Spleen (tissue), 11 donors: ENCODE results near the gene JADE3. TPM values are rescaled to one million over a fixed set of nuclear protein-coding genes. Genes with fewer than 3 reads are reported as not detected.

Experiments
- DNase-seq: peaks from one replicate; pipeline ENCODE4 v3.0.0-alpha.2; 2020
- H3K27ac ChIP-seq, 8 donors: fragments of 200-600 bp; sonication (generic) in 7 of 8; 1 replicate in 4 of 8; 2 replicates in 4 of 8; pipeline versions ENCODE4 v1.5.0 to v1.8.0; 2016 to 2021; ENCODE audit warnings: inconsistent platforms in 4 of 8, mild to moderate bottlenecking in 4 of 8, moderate library complexity in 1 of 8
- H3K27me3 ChIP-seq, 7 donors: fragments of 200-600 bp; sonication (generic) in 6 of 7; replicated peaks in 1 of 7; 1 replicate in 4 of 7; 2 replicates in 3 of 7; pipeline versions ENCODE4 v1.5.0 to v1.8.0; 2016 to 2021; ENCODE audit warnings: inconsistent platforms in 3 of 7, mild to moderate bottlenecking in 1 of 7
- H3K36me3 ChIP-seq, 6 donors: fragments of 200-600 bp; sonication (generic) in 5 of 6; 1 replicate in 4 of 6; 2 replicates in 2 of 6; pipeline versions ENCODE4 v1.5.0 to v1.8.0; 2016 to 2021; ENCODE audit warnings: inconsistent platforms in 2 of 6
- H3K4me1 ChIP-seq, 6 donors: fragments of 200-600 bp; sonication (generic) in 5 of 6; 1 replicate in 3 of 6; 2 replicates in 3 of 6; pipeline versions ENCODE4 v1.5.0 to v1.8.0; 2016 to 2021; ENCODE audit warnings: inconsistent platforms in 3 of 6
- H3K4me3 ChIP-seq, 8 donors: fragments of 200-600 bp; sonication (generic) in 7 of 8; 1 replicate in 4 of 8; 2 replicates in 4 of 8; pipeline versions ENCODE4 v1.5.0 to v1.8.0; 2016 to 2021; ENCODE audit warnings: inconsistent platforms in 4 of 8, mild to moderate bottlenecking in 4 of 8, moderate library complexity in 2 of 8
- H3K9me3 ChIP-seq, 8 donors: fragments of 200-600 bp; sonication (generic) in 7 of 8; 1 replicate in 4 of 8; 2 replicates in 4 of 8; pipeline versions ENCODE4 v1.5.0 to v1.8.0; 2016 to 2021; ENCODE audit warnings: inconsistent platforms in 4 of 8
- POLR2A ChIP-seq, 3 donors: fragments of 450-650 bp; IDR thresholded peaks; one replicate each; pipeline ENCODE4 v1.5.1; 2017; ENCODE audit warnings: antibody characterized with exemption in 3 of 3, mild to moderate bottlenecking in 1 of 3
- POLR2AphosphoS5 ChIP-seq, 3 donors: sonication (generic); formaldehyde crosslinking; IDR thresholded peaks; one replicate each; pipeline ENCODE4 v1.5.1; 2017; ENCODE audit warnings: antibody characterized with exemption in 3 of 3
- whole genome bisulfite sequencing, 5 donors: extraction: QIAGEN DNeasy Blood & Tissue Kit in 3 of 5; methylation state at CpG; one replicate each; pipeline versions ENCODE4 v1.1.5 to v1.1.7; 2013 to 2018; 5-methylcytosine and 5-hydroxymethylcytosine counted together
- intact Hi-C: fragments of 100-400 bp; cut with DNase I; formaldehyde crosslinking; loops from one replicate; pipeline ENCODE4 v1.15.0; 2023; ENCODE audit warnings: low total_unique reads
- polyA plus RNA-seq, 3 donors: library from polyadenylated mRNA; stranded (reverse); fragments of 200-250 nt; gene quantifications; one replicate each; pipeline ENCODE4 v1.2.1, GENCODE V29; 2013
- total RNA-seq, 7 donors: library from RNA; depleted of rRNA in 3 of 7; stranded (reverse); fragments of >200 nt in 3 of 7; fragmentation: NEBNext Ultra II Directional in 4 of 7; extraction: Animal tissue kit (Norgen Biotek cat#: 25700) in 4 of 7; gene quantifications; one replicate each; pipeline versions ENCODE4 v1.1.0 to v1.2.1, GENCODE V29; 2016 to 2021
- TF ChIP-seq, protein P1 (sequence below), 11 experiments: fragments of 200-600 bp in 7 of 11; fragments of 450-650 bp in 4 of 11; sonication (generic) in 4 of 11; IDR thresholded peaks in 8 of 11; conservative IDR thresholded peaks in 3 of 11; 1 replicate in 7 of 11; 2 replicates in 4 of 11; pipeline versions ENCODE4 v1.4.0 to v1.8.0; 2016 to 2021; ENCODE audit warnings: antibody characterized with exemption in 11 of 11, inconsistent platforms in 4 of 11, mild to moderate bottlenecking in 1 of 11
- donor health status: healthy with polysubstance abuse.
- donor health status: DM: no; HTN: no; CAD: no; lungs with moderate emphysema.
- donor health status: DM: no; HTN: no; CAD: no.
- donor health status: Bipolar disorder and iron deficiency.
- donor health status: healthy.
- donor health status: DM: no; HTN: no; CAD: no.
- donor health status: DM: yes; HTN: yes; CAD: no.

Gene JADE3
- total and polyA plus RNA-seq, 10 donors, result 6.0 to 15.6 (median 11.4) TPM

DNA sequence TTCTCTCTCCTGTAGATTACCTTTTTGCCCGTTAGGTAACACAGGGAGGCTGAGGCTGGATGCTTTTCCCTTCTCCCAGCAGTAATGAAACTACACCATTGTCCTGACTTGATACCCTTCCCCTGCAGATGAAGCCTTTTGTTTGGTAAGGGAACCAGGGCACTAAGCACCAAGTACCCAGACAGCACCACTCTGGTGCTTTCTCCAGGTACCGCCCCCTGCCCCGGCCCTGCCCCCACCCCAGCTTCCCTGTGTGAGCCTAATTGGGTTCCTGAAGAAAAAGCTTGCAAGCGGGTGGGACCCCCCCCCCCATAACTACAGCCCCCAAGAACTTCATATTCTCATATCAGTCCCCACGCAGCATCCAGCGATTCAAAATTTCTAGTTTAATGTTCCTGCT, 79.8 kb downstream of the JADE3 start:
- no peak overlapping the region for H3K27ac ChIP-seq
- peaks cover 0 to 4% (median 0%) of the 10 kb centered on the region in 7 donors for H3K27me3 ChIP-seq
- H3K36me3 ChIP-seq, result peaks cover 0 to 9% (median 0%) of the 10 kb centered on the region in 6 donors
- H3K4me3 ChIP-seq, result no peak overlapping the region
- H3K4me1 ChIP-seq, result no peaks in the 10 kb centered on the region
- intact Hi-C loops, result no loop called here
- WGBS, 5 donors, result 83 to 98% (median 94%) methylated on average over 4 to 6 of the region's 6 CpGs
- TF ChIP-seq POLR2AphosphoS5 (IDR thresholded peaks at IDR 0.05) (no peak), POLR2A (IDR thresholded peaks at IDR 0.05) (no peak)
- TF ChIP-seq, protein P1, sequence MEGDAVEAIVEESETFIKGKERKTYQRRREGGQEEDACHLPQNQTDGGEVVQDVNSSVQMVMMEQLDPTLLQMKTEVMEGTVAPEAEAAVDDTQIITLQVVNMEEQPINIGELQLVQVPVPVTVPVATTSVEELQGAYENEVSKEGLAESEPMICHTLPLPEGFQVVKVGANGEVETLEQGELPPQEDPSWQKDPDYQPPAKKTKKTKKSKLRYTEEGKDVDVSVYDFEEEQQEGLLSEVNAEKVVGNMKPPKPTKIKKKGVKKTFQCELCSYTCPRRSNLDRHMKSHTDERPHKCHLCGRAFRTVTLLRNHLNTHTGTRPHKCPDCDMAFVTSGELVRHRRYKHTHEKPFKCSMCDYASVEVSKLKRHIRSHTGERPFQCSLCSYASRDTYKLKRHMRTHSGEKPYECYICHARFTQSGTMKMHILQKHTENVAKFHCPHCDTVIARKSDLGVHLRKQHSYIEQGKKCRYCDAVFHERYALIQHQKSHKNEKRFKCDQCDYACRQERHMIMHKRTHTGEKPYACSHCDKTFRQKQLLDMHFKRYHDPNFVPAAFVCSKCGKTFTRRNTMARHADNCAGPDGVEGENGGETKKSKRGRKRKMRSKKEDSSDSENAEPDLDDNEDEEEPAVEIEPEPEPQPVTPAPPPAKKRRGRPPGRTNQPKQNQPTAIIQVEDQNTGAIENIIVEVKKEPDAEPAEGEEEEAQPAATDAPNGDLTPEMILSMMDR (IDR thresholded peaks at IDR 0.05 in 8 of 11, conservative IDR thresholded peaks at IDR 0.05 in 3 of 11), result no peak
- H3K9me3 ChIP-seq, result peaks cover 0 to 11% (median 0%) of the 10 kb centered on the region in 8 donors
- no peak for DNase-seq

DNA sequence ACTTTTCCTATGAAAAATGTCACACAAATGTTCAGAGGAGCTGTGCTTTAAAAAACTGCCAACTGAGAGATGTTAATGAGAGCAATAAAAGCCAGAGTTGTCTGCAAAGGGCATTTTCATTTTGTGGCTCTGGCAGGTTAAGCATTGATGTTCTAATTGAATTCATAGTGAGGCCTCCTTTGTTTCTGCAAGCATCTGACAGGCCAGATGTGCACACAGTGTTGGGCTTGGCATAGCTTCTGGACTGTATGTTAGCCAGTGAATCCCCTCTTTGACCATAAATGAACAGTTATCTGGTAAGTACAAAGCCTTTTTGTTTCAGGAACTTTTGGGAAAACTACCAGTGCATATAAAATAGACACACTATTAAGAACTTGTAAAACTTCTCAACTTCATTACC, 81.9 kb downstream of the JADE3 start:
- DNase-seq, result no peak
- peaks cover 0 to 19% (median 0%) of the 10 kb centered on the region in 6 donors for H3K36me3 ChIP-seq
- H3K9me3 ChIP-seq, result peaks cover 0 to 18% (median 0%) of the 10 kb centered on the region in 8 donors
- no peaks in the 10 kb centered on the region for H3K4me1 ChIP-seq
- TF ChIP-seq, protein P1 (IDR thresholded peaks at IDR 0.05 in 8 of 11, conservative IDR thresholded peaks at IDR 0.05 in 3 of 11), result no peak
- no peak for TF ChIP-seq POLR2A (IDR thresholded peaks at IDR 0.05)
- no peak for TF ChIP-seq POLR2AphosphoS5 (IDR thresholded peaks at IDR 0.05)
- H3K4me3 ChIP-seq, result no peak overlapping the region
- peaks cover 0 to 5% (median 0%) of the 10 kb centered on the region in 7 donors for H3K27me3 ChIP-seq
- H3K27ac ChIP-seq, result no peak overlapping the region
- intact Hi-C loops, result no loop called here

DNA sequence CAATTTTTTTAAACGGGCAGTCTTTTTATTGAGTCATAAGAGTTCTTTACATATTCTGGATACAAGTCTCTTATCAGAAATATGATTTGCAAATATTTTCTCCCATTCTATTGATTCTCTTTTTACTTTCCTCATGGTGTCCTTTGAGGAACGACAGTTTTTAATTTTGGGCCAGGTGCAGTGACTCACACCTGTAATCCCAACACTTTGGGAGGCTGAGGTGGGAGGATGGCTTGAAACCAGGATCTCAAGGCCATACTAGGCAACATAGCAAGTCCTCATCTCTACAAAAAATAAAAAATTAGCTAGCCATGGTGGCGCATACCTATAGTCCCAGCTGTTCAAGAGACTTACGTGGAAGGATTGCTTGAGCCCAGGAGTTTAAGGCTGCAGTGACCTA, 99.9 kb downstream of the JADE3 start:
- TF ChIP-seq, protein P1 (IDR thresholded peaks at IDR 0.05 in 8 of 11, conservative IDR thresholded peaks at IDR 0.05 in 3 of 11), result no peak
- TF ChIP-seq POLR2A (IDR thresholded peaks at IDR 0.05), result no peak
- no peak for TF ChIP-seq POLR2AphosphoS5 (IDR thresholded peaks at IDR 0.05)
- DNase-seq, result no peak
- intact Hi-C loops, result no loop called here
- Histone ChIP-seq H3K27me3 (peaks cover 0 to 4% (median 0%) of the 10 kb centered on the region in 7 donors), H3K27ac (no peak overlapping the region), H3K4me3 (no peak overlapping the region), H3K4me1 (no peaks in the 10 kb centered on the region), H3K36me3 (peaks cover 0 to 6% (median 0%) of the 10 kb centered on the region in 6 donors), H3K9me3 (peaks cover 0 to 4% (median 0%) of the 10 kb centered on the region in 8 donors)
- WGBS, 5 donors, result 88 to 98% (median 94%) methylated on average over 4 of the region's 4 CpGs

DNA sequence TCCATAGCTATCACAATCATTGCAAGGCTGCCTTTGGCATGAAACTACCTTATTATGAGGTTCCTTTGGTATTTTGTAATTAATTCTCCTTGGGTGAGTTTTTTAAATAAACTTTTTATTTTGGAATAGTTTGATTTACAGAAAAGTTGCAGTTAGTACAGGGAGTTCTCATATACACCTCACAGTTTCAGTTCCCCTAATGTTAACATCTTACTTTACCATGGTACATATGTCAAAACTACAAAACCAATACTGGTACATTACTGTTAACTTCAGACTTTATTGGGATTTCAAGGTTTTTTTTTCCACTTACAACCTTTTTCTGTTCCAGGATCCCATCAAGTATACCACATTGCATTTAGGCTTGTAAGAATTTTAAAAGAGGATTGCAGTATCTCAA, 114.0 kb downstream of the JADE3 start:
- Histone ChIP-seq H3K9me3 (no peaks in the 10 kb centered on the region), H3K27me3 (peaks cover 0 to 4% (median 0%) of the 10 kb centered on the region in 7 donors), H3K27ac (no peak overlapping the region), H3K4me1 (no peaks in the 10 kb centered on the region), H3K4me3 (no peak overlapping the region), H3K36me3 (peaks cover 0 to 6% (median 0%) of the 10 kb centered on the region in 6 donors)
- no peak for DNase-seq
- TF ChIP-seq, protein P1 (IDR thresholded peaks at IDR 0.05 in 8 of 11, conservative IDR thresholded peaks at IDR 0.05 in 3 of 11), result no peak
- TF ChIP-seq POLR2AphosphoS5 (IDR thresholded peaks at IDR 0.05), result no peak
- no peak for TF ChIP-seq POLR2A (IDR thresholded peaks at IDR 0.05)
- intact Hi-C loops, result no loop called here
